Stimulated activated CD4-positive, alpha-beta T cell treated with anti-CD3 and anti-CD28 coated beads, Interleukin-12 subunit alpha, Interleukin-12 subunit beta, amount 100 ng/mL, for 24 hours (primary cell): ENCODE measurements around the gene RXRG.
"Not testable (repeated sequence)": the region's sequence is repeated elsewhere in the genome, so short reads cannot be mapped to it uniquely, and the experiment has no call there.

Experiments used
- DNase-seq, 2 experiments: peaks; one replicate each; pipeline ENCODE4 v3.0.0-alpha.2; 2020; ENCODE audit warnings: low read depth in 2 of 2

Gene RXRG

DNA sequence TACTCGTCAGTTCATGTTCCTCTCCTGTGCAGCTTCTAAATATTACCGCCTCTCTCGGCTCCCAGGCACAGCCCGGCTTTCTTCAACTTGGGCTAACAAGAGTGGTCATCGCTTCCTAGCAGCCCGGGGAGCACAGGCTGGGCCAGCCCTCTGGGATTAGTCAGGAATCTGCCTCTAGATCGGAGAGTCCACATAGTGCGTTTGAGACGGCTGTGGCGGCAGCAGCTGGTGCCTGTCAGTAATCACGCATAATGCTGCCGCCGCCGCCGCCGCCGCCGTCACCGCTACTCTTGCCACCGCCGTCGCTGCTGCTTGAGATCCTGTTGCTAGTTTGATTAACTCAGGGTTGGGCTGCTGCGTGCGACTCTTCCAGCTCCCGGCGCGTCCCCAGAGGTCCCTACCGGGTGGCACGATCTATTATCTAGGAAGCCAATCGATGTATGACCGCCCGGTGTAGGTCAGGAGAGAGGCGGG is at the start of gene RXRG:
Gene RXRG (minus strand): TSS at position 230 of the 474 bp plus-strand sequence. CDS start 233 bp downstream, outside the sequence.
- peak in 1 of 2 experiments; percentile 5 for DNase-seq

DNA sequence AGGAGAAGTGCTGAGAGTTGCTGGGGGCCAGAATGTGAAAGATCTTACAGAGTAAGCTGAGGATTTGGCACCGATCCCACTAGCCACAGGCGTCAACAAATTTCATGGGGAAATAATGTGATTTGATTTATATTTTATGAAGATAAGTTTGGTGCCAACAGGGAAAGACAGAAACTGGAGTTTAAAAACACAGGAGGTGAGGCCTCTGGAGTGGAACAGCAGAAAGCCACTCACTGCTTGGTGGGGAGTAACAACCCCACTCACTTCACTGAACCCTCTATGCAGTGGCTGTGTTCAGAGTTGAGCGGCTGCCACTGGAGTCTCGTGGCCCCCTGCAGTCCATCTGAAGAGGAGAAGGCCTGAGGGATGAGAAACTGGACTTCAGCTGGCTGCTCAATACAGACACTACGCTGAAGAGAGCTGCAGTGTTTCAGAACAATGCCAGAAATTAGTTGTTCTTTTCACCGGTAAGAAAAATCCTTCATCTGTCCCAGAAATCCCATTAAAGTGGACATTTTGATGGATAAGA is 48.0 kb upstream of the RXRG start:
- no peak for DNase-seq

DNA sequence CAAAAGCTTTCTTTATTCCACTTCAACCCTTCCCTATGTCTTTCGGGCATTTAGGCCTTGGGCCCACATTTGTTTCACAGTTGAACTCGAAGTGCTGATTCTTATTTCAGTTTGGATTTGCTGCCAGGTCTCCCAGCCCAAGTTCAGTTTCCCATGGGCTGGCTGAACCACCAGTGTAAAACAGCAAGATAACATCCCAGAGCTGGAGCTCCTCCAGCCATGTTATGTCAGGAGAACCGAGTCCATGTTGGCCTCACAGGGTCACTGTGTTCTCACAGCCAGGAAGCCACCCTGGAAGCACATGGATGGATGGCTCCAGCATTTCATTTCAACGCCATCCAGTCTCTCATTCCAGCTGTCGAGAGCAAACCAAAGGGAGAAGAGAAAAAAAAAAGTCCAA is 45.2 kb upstream of the RXRG start:
- no peak for DNase-seq

DNA sequence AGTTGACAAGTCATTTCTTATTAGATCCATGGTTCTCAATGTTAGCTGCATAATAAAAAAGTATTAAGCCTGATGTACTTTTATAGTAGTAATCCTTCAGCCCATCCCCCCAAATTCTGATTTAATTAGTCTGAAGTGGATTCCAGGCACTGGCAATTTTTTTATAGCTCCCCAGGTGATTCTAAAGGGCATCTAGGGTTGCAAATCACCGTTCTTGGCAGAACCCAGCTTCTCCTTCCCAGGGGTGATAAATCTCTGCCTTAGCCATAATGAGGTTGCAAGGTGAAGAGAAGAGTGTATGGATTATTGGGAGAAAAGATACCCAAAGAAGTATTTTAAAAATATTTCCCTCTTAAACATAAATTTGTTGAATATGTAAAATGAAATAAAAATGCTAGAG is 43.0 kb upstream of the RXRG start:
- DNase-seq = no peak

DNA sequence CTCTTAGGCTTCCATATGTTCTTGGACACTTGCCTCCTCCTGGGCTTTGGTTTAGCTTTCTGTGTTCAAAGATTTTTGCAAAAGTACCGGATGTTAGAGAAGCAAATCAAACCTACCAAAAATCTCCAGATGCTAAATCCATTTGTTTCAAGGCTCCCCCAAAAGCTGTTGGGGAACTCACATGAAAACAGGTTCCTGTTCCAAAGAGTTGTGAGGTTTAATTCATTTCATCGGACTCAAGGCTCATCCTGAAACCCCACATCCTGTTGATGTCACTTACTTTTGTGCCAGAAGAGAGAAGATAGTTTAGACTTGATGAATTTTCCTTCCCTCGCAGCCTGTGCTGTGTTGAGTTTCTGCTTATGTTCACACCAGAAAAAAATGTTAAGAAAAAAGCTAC is 41.7 kb upstream of the RXRG start:
- DNase-seq = no peak

DNA sequence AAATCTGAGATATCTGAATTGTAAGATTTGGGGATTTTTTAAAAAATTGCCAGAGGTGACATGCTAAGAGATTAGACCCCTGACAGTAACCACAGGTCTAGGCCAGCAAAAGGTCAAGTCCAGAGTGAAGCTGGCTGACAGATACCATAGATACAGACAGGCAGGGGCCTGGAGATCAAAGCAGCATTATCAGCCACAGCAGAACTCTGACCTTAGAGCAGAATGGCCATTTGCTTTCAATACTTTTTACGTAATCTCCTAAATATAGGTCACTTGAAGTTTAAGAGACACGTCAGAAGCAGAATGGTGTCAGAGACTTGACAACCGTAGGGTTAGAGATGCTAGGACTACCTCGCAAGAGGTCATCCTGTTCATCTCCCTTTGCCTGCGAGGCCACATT is 40.8 kb upstream of the RXRG start:
- DNase-seq = no peak

DNA sequence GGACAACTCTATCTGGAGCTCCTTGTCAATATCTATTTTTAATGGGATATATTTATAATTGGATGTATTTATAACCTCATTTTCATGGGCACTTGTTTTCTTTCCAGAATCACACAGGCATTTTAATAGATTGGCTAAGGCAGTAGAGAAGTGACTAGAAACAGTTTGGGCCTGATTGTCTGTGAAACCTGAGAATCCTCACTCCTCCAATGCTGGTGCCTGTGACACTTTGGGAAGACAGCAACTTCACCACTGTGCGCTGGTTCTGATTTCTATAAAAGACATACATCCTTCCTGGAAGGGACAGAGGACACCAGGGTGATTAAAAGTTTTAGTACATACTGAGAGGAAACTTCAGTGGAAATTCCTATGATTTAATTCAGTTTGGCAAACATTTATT is 39.6 kb upstream of the RXRG start:
- no peak for DNase-seq

DNA sequence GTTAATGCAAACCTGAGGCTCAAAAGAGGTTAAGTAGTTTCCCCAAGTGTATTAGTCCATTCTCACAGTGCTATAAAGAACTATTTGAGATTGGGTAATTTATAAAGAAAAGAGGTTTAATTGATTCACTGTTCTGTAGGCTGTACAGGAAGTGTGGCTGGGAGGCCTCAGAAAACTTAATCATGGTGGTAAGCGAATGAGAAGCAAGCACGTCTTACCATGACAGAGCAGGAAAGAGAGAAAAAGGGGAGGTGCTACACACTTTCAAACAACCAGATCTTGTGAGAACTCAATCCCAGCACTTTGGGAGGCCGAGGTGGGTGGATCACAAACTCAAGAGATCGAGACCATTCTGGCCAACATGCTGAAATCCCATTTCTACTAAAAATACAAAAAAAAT is 38.5 kb upstream of the RXRG start:
- no peak for DNase-seq

DNA sequence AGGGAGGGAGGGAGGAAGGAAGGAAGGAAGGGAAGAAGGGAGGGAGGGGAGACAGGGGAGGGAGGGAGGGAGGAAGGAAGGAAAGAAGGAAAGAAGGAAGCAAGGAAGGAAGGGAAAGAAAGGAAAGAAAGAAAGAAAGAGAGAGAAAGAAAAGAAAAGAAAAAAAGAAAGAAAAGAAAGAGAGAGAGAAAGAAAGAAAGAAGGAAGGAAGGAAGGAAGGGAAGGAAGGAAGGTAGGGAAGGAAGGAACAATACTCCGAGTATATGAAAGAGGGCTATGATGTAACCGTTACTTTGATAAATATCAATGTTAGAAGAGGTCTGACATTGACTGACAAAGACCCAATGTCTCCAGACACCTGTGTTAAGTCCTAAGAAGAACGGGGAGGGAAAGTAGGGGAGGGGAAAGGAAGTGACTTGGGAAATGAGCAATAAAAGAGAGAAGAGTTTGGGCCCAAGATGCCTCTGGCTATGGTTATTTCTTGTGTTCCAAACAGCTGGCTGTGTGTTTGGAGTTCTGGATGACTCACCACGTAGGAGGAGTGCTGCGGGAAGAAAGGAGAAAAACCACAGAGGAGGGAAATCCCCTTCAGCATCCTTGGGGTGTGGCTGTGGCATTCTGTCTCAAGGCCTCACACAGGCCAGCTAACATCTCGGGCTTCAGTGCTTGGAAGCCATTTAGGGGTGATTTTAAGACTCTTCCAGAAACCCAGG is 37.0 kb upstream of the RXRG start:
- peak in 1 of 2 experiments; percentile 15 for DNase-seq

DNA sequence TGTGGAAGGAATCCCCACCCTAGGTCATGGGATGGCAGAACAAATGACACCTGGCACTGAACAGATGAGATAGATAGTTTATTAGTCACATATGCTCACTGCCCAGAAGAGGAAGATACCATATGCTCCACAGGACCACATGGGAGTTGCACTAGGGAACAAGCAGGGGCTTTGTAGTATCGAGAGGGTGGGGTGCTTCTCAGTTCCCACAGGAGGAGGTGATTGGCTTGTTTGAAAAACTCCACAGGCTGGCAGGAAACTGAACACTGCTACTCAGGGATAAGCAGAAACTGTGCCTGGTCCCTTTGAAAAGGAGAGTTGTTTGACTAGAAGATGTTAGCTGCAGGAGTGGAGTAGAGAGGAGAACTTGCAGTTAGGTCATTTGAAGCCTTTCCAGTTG is 31.9 kb upstream of the RXRG start:
- no peak for DNase-seq

DNA sequence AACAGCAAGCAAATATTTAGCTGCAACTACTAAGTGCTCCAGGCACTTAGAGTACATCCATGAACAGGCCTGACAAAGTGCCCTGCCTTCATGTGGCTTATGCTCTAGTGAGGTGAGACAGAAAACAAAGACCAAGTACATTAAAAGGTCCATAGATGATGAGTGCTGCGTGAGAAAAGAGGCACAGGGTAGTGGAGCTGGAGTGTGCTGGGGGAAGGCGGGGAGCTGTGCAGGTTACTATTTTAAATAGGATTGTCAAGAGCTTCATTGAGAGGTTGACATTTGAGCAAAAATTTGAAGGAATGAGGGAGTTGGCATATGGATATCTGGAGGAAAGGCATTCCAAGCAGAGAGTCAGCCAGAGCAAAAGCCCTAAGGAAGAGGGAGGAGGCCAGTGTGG is 29.3 kb upstream of the RXRG start:
- DNase-seq = no peak

DNA sequence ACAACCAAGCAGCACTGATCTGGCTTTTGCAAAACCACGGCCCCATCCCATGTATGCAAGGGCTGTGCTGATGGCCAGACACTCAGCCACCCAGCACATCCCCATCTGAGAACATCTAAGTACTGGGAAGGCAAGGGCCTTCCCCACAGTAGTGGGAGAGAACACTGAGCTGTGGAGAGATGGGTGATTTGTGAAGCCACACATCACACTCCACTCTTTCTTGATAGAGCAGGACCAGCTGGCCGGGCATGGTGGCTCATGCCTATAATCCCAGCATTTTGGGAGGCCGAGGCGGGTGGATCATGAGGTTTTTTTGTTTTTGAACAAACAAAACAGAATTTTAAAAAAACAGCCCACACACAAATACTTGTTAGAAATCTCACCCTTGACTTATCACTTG is 28.2 kb upstream of the RXRG start:
- no peak for DNase-seq

DNA sequence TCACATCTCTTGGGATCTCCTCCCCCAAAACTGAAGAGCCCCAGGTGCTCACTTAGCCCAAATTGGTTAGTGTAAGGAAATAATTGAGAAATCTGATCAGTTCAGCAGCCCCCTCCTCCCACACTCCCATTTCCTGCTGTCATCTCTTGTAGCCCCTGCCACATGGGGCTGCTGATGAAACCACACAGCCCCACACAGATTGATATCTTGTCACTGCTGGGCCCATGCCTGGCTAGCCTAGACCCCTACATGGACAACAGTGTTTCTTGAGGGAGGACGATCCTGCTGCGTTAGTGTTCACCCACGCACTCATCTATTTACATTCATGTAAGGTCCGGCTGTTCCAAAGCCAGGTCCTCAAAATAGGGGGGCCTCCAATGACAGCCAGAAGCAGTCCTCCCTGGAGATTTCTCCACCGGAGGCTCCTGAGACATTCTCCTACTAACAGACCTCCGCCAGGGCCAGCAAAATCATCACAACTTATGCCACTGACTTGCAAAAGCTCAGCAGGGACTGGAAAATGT is 23.9 kb upstream of the RXRG start:
- DNase-seq = no peak

DNA sequence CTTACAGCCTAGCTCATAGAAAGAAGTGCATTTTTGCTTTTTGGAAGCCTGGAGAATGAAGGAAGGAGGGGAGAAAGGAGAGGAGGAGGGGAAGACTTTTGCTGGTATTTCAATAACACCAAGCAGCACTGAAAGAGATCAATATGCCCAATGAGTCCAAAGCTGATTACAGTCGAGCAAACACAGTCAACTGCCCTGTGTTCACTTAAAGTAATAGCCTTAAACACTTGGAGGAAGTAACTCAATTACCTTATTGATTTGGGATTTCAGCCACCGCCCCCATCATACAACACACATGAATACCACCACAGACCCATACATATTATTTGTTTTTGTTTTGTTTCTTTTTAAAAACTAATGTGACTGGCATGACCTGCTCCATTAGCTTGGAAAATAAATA is 23.3 kb upstream of the RXRG start:
- no peak for DNase-seq

DNA sequence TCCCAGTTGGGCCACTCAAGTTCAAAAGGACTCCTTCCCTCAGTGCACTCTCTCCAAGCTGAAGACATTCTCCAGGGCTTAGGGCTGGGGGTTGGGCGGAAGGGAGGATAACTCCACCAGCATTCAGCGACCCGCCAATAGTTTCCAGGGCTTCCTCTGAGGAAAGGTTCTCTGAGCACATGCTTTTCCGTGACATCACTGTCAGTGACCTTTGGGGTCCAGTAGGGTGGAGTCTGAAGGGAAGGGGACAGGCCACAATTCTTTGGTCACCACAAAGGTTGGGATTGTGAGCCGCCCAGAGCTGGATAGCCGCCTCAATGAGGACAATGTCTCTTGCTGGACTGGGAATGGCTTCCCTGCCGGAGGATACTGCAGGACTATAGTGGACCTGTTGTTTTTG is 22.8 kb upstream of the RXRG start:
- DNase-seq = no peak

DNA sequence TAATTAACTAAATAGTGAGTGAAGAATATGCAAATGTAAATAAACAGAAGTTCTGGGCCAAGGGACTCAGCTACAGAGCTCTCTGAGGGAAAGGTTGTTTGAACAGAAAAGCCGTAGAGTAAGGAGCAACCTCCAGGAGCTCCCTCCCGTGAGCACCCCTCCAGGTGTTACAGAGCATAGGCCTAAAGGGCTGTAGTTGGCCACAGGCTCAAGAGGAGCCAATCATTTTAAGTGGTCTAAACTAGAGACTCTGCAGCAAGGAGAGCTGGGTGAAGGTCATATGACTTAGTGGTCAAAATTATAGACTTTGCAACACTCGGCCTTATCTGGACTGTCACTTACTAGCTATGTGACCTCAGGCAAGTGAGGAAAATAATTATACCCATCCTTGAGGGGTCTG is 19.1 kb upstream of the RXRG start:
- DNase-seq = no peak

DNA sequence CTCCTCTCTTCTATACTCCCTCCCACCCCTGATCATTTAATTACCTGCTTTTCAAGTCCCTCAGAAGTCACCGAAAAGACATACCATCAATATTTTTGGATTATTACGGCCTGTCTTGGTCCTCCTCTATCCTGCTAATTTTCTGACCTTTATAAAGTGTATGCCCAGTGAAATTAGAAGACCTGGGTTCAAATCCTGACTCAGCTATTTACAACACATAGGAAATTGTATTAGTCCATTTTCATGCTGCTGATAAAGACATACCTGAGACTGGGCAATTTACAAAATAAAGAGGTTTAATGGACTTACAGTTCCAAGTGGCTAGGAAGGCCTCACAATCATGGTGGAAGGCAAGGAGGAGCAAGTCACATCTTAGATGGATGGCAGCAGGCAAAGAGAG is 14.8 kb upstream of the RXRG start:
- DNase-seq = not testable (repeated sequence)

DNA sequence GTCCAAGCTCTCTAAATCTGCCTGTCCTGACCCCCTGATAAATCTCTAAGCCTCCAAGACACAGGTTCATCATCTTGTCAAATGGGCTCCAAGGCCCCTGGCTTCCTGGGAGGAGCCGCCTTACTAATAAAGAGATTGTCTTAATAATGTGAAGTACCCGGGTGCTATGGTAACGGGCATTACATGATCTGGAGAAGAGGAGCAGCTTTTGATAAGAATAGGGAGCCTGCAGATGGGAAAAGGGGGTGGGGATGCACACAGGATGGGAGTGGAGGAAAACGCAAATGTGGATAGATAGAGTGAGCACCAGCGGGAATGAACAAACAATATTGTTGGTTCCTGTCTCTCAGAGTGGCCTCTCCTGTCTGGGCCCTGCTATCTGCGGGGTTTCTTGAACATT is 11.9 kb upstream of the RXRG start:
- no peak for DNase-seq

DNA sequence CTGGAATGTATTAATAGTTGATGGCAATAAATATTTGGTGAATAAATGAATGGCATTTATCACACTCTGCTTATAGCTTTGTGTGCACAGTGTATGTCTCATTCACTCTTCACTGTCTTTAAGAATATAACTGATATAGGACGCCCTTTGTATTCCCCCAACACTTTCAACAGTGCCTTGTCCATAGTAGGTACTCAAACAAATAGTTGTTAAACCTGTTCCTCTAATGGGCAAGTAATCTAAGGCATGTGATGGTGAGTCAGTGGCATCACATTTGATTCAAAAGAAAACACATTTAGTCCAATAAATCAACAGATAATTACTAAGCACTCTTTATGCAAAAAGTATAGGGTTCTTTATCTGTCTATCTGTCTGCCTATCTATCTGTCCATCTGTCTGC is 11.2 kb upstream of the RXRG start:
- no peak for DNase-seq

DNA sequence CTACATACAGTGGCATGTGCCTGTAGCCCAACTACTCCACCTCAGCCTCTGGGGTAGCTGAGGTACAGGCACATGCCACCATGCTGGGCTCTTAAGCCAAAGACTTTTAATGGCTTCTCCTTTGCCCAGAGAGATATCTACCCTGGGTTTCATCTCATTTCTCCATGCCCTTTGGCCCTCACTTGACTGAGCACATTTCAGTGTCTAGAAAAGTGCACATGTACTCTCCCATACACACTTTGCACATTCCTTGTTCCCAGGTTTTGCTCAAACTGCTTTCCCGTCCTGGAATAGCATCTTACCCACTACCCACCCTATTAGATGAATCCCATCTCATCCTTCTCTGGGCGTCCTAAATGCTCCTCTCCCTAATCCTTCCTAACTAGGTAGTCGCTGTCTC is 10.2 kb upstream of the RXRG start:
- no peak for DNase-seq

DNA sequence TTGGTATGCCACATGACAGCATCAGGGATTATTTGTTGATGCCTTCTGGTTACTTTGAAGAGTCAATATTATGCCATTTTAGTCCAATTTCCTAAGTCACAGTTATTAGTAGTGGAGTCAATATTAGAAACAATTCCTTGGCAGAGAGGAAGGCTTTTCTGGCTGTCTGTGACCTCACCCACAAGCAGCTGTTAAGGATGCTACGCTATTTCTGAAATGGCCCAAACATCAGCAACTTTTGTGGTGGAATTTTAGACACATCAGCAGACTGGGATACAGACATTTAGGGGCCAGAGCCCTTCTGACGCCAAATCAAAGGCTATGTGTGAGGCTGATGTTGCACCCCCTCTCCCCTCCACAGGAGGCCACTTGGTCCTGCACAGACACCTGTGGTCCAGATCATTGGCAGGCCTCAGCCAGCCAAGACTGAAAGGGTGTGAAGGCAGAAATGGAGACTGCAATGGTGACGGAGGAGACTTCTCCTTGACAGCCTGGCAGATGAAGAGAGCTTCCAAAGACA is 9.2 kb upstream of the RXRG start:
- no peak for DNase-seq

DNA sequence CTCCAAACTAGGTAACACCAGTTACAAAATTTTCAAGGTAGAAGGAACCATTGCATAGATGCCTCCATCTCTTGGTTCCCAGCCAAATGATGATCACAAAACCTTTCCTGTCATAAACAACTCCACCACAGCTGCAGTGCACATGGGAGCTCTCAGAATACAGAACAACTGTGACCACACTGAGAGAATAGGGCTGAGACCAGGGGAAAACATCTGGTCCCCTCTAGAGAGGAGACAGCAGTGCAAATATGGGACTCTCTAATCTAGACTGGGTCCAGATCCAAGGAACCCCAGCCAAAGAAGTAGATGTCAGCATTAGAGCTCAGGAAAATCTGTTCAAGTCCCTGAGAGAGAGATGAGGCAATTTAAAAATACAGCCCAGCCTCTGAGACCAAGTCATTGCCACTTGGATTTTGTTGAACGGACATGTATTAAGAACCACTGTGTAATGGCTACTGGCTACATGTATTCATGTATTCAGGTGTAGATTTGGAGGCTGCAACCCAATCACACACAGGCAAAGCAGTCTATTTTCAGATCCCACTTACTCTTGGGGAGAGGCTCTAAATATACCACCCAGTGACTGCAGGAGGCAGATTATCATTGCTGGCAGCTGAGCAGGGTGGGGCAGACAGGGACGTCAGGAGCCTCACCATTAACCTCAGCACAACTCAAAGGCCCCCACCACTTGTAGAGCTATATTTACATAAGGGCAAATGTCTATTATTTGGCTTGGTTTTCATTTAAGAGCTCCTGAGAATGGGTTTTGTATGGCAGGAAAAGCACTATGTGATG is 7.6 kb upstream of the RXRG start:
- no peak for DNase-seq

DNA sequence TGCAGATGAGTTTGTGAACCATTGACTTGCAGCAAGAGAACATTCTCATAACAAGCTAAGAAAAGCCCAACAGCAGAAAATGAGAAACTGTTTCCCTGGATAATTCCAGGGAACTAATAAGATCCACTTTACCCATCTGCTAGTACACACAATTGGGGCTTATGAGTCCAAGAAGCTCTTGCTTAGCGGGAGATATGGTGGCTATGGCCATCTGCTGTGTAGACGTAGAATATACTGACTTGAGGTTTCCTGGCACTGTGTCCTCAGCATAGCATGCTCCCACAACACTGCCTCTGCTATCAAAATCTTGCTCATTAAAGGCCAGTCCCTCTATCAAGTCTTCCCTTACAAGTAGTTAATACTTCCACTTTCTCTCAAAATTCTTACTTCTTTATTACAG is 6.8 kb upstream of the RXRG start:
- no peak for DNase-seq
